Measurements from ENCODE around the gene XXYLT1. TPM values are rescaled to one million over a fixed set of nuclear protein-coding genes. Genes with fewer than 3 reads are reported as not detected.

XXYLT1 gene
- total RNA-seq, 1 experiment from 2014 or later: 10.9 TPM

DNA sequence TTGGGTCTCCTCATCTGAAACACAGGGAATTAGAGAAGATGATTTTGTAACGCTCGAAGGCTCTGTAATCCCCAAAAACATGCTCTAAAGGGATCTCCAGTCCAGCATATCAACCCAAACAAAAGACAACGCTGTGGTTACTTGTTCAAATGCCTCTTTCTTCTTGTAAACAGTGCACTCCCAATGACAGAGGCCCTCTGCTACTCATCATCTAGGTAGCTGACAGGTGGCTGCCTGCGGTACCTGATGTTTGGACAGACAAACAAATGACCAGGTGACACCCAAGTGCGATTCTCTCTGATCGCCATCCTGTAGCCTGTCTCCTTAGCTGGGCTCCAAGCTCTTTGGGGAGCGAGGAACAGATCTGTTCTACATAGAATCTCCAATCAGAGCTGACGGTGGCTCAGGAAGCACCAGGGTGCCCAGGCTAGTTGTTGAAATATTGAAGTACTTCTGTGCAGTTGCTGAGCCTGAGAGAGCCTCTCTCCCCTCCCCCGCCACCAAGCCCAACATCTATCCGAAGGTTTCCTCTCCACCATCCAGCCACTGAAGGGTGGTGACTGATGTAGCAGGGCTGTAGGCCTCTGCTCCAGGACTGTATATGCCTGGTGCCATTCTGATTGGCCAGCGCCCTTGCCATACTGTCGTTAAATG, 238.7 kb downstream of the XXYLT1 start:
- ATAC-seq (no peak), DNase-seq (ENCODE audit: low read depth, low spot score) (no peak)
- H3K27me3 ChIP-seq (ENCODE audit: insufficient read depth, low read length): peaks cover 15% of the 10 kb centered on the region; the same call in 1 of the 2 replicates
- TF ChIP-seq, protein P1, sequence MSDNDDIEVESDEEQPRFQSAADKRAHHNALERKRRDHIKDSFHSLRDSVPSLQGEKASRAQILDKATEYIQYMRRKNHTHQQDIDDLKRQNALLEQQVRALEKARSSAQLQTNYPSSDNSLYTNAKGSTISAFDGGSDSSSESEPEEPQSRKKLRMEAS (IDR thresholded peaks at IDR 0.05): no peak
- no peak for TF ChIP-seq POLR2AphosphoS5 (IDR thresholded peaks at IDR 0.05; ENCODE audit: low read depth, low read length)
- no peak for TF ChIP-seq EZH2 (IDR thresholded peaks at IDR 0.05)
- TF ChIP-seq, protein P2, sequence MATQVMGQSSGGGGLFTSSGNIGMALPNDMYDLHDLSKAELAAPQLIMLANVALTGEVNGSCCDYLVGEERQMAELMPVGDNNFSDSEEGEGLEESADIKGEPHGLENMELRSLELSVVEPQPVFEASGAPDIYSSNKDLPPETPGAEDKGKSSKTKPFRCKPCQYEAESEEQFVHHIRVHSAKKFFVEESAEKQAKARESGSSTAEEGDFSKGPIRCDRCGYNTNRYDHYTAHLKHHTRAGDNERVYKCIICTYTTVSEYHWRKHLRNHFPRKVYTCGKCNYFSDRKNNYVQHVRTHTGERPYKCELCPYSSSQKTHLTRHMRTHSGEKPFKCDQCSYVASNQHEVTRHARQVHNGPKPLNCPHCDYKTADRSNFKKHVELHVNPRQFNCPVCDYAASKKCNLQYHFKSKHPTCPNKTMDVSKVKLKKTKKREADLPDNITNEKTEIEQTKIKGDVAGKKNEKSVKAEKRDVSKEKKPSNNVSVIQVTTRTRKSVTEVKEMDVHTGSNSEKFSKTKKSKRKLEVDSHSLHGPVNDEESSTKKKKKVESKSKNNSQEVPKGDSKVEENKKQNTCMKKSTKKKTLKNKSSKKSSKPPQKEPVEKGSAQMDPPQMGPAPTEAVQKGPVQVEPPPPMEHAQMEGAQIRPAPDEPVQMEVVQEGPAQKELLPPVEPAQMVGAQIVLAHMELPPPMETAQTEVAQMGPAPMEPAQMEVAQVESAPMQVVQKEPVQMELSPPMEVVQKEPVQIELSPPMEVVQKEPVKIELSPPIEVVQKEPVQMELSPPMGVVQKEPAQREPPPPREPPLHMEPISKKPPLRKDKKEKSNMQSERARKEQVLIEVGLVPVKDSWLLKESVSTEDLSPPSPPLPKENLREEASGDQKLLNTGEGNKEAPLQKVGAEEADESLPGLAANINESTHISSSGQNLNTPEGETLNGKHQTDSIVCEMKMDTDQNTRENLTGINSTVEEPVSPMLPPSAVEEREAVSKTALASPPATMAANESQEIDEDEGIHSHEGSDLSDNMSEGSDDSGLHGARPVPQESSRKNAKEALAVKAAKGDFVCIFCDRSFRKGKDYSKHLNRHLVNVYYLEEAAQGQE (IDR thresholded peaks at IDR 0.05; ENCODE audit: low read depth): no peak
- no peak for TF ChIP-seq ELF1 (IDR thresholded peaks at IDR 0.05; ENCODE audit: borderline replicate concordance, low read depth)
- TF ChIP-seq SRF (IDR thresholded peaks at IDR 0.05; ENCODE audit: low read depth): no peak
- no peak for TF ChIP-seq SIN3A (IDR thresholded peaks at IDR 0.05; ENCODE audit: low read depth)
- TF ChIP-seq ZNF274 (IDR thresholded peaks at IDR 0.05; ENCODE audit: low read depth, low read length): no peak
- no peak for TF ChIP-seq EZH2phosphoT487 (IDR thresholded peaks at IDR 0.05; ENCODE audit: borderline replicate concordance)
- no peak for TF ChIP-seq YY1 (IDR thresholded peaks at IDR 0.05; ENCODE audit: extremely low read depth, insufficient replicate concordance, low read depth, low read length)
- no peak for TF ChIP-seq SP1 (IDR thresholded peaks at IDR 0.05; ENCODE audit: low read depth)
- no peak for TF ChIP-seq POLR2A (IDR thresholded peaks at IDR 0.05; ENCODE audit: borderline replicate concordance, extremely low read depth, insufficient read depth, insufficient read length)
- no peak for TF ChIP-seq ZFX (IDR thresholded peaks at IDR 0.05)
- TF ChIP-seq, protein P3, sequence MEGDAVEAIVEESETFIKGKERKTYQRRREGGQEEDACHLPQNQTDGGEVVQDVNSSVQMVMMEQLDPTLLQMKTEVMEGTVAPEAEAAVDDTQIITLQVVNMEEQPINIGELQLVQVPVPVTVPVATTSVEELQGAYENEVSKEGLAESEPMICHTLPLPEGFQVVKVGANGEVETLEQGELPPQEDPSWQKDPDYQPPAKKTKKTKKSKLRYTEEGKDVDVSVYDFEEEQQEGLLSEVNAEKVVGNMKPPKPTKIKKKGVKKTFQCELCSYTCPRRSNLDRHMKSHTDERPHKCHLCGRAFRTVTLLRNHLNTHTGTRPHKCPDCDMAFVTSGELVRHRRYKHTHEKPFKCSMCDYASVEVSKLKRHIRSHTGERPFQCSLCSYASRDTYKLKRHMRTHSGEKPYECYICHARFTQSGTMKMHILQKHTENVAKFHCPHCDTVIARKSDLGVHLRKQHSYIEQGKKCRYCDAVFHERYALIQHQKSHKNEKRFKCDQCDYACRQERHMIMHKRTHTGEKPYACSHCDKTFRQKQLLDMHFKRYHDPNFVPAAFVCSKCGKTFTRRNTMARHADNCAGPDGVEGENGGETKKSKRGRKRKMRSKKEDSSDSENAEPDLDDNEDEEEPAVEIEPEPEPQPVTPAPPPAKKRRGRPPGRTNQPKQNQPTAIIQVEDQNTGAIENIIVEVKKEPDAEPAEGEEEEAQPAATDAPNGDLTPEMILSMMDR (IDR thresholded peaks at IDR 0.05 in 2 of 3, conservative IDR thresholded peaks at IDR 0.05 in 1 of 3; ENCODE audit: borderline replicate concordance in 1 of 3, insufficient read depth in 1 of 3, low read depth in 2 of 3, low read length in 2 of 3): no peak
- TF ChIP-seq, protein P4, sequence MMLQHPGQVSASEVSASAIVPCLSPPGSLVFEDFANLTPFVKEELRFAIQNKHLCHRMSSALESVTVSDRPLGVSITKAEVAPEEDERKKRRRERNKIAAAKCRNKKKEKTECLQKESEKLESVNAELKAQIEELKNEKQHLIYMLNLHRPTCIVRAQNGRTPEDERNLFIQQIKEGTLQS (IDR thresholded peaks at IDR 0.05): no peak
- TF ChIP-seq TCF7L2 (IDR thresholded peaks at IDR 0.05; ENCODE audit: borderline replicate concordance, extremely low read depth, insufficient read depth, insufficient read length): no peak
- TF ChIP-seq EGR1 (IDR thresholded peaks at IDR 0.05; ENCODE audit: low read depth): no peak
- no peak overlapping the region for H3K4me3 ChIP-seq (replicated peaks in 1 of 2; ENCODE audit: low read depth in 1 of 2, low read length in 2 of 2)
- no peak overlapping the region for H3K27ac ChIP-seq (ENCODE audit: low read depth, low read length)
- no peak overlapping the region for H3K9ac ChIP-seq (ENCODE audit: low read length)
- POLR2A ChIA-PET: no interaction called here
- RAD21 ChIA-PET (ENCODE audit: low non-redundant PET in 1 of 2, low total read pairs in 2 of 2, uncharacterized antibody in 2 of 2, unreplicated experiment in 2 of 2): interaction anchor here in 1 of 2 experiments (0.7 kb wide), 1 partner anchor 350 kb away, joined by 6 read pairs; no protein-coding TSS in a partner anchor
- H3K9me3 ChIP-seq (ENCODE audit: control insufficient read depth in 1 of 2, insufficient read depth in 1 of 2, low read depth in 1 of 2, low read length in 2 of 2): no peaks in the 10 kb centered on the region
- no peaks in the 10 kb centered on the region for H3K9me2 ChIP-seq (ENCODE audit: insufficient read depth)
- H3K36me3 ChIP-seq (ENCODE audit: control insufficient read depth in 1 of 2, insufficient read depth in 2 of 2, low read length in 2 of 2): no peaks in the 10 kb centered on the region
- H4K20me1 ChIP-seq (ENCODE audit: insufficient read depth): no peaks in the 10 kb centered on the region
- H2AFZ ChIP-seq (ENCODE audit: low read depth, low read length, poor library complexity, severe bottlenecking): no peak overlapping the region
- intact Hi-C loops (cut with micrococcal nuclease): no loop called here
- CTCF ChIA-PET: no interaction called here
- H3K79me2 ChIP-seq (ENCODE audit: insufficient read depth, low read length): no peaks in the 10 kb centered on the region
- no TSS peak for BruUV-seq (replicated peaks)
- H3K4me1 ChIP-seq (ENCODE audit: control insufficient read depth in 1 of 2, insufficient read depth in 2 of 2, low read length in 2 of 2): peaks cover 10 to 17% of the 10 kb centered on the region in 2 experiments
- no peak overlapping the region for H3K4me2 ChIP-seq (ENCODE audit: low read length)

All from HCT116 (cell line).